8988T (cell line): Measurements from ENCODE around the gene NRF1.

Experiments used
- DNase-seq: peaks from one replicate; pipeline ENCODE4 v3.0.0; 2011

Gene NRF1

DNA sequence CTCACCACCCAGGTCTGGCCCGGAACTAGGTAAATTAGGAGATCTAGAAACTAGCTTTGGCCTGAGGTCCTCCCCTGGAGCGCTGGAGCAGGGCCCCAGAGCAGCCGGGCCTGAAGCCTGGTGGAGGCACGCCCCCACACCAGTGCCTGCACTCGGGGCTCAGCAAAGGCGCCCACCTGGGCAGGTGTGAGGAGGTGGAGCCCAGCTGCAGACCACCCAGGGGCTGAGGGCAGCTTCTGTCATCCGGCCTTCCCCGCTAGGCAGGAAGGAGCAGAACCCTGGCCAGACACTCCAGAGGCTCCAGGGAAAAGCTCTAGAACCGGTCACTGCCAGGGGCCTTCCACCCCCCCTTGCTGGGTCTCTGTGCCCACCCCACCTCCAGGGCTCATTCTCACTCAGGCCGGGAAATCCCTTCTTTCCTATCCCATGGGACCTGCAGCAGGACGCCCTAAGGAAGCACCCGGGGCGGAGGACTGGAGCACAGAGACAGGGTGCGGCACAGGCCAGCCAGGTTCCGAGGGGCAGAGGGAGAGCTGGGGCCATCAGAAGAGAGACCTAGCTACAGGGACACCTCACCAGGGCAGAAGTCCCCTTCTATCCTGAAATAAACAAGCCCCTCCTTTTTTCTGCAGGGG, 161.2 kb downstream of the NRF1 start:
- DNase-seq = no peak

DNA sequence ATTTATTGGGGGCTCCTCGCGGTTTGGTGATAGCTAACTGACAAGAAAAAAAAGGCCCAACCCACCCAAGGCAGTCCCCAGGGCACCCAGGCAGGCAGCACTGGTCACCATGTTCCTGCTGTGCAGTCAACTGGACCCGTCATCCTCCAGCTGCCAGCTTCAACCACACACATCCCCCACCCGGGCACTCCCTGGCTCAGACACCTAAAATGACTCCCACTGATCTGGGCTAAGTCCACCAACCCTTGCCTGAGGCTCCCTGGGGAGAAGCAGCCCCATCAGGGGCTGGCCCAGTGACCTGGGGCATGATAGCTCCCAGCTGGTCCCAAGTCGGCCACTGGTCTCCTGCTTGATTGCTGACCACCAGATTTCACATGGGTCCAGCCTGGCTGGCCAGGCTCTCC, 161.8 kb downstream of the NRF1 start:
- DNase-seq = no peak

DNA sequence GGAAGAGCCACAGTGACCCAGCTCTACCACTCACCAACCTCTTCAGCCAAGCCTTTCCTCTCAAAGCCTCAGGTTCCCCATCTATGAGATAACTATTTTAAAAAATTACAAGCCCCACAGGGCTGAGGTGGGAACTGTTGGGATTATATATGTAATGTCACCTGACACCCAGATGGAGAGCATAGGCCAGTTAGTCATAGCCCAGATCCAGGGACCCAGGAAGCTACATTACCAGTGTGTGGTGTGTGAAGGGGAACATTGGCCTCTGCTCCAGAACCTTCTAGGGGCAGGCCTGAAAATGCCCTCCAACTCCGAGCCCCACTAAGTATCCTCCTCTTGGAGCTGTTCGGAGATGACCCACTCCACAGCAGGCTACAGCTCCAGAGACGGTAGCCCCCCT, 162.4 kb downstream of the NRF1 start:
- no peak for DNase-seq

DNA sequence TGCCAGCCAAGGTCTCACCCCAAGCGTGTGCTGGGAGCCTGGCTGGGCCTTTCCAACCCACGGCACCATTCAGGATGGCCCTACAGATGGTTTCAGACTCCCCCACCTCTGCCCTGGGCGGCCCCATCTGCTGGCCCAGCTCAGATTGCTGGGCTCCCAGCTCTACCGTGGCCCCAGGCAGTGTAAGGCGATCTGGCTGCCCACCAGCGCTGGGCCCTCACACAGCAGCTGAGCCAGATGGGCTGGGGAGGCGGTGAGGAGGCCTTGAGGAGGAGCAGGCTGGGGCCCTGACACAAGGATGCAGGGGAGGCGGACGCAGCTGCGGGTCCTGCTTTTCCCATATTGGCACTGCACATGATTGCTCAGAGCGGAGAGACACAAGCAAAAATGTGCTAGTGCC, 162.8 kb downstream of the NRF1 start:
- DNase-seq = no peak

DNA sequence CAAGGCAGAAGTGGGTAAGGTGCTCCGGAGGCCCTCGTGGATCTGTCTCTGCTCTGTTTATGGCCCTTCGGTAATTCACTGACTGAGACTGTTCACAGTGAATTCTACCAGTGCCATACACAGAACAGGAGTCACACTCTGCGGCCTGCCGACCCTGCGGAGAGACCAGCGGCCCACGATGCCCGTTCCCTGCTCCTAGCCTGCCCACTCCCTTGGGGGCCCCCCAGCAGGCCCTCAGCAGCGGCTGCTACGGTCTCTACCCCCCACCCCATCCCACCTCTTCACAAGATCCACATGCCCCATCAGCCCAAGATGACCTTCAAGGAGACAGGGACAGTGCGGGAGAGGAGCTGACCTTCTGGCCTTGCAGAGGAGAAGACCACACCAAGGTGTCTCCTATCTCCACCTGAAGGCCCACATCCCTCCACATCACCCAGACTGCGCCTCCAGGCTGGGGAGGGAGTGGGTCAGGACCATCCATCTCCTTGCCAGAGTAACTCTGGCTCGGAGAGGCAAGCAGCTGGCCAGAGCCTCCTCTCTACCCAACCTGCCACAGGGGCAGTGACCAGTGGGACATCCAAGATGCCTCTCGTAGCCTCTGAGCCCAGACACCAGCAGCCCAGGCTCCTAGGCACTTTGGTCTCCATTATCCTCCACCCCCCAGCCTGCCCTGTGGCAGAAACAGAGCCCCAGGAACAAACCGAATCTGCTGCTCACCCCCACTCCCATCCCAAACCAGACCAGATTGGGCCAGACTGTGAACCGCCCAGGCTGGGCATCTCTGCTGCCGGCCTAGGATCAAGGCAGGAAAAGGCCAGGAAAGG, 163.6 kb downstream of the NRF1 start:
- no peak for DNase-seq

DNA sequence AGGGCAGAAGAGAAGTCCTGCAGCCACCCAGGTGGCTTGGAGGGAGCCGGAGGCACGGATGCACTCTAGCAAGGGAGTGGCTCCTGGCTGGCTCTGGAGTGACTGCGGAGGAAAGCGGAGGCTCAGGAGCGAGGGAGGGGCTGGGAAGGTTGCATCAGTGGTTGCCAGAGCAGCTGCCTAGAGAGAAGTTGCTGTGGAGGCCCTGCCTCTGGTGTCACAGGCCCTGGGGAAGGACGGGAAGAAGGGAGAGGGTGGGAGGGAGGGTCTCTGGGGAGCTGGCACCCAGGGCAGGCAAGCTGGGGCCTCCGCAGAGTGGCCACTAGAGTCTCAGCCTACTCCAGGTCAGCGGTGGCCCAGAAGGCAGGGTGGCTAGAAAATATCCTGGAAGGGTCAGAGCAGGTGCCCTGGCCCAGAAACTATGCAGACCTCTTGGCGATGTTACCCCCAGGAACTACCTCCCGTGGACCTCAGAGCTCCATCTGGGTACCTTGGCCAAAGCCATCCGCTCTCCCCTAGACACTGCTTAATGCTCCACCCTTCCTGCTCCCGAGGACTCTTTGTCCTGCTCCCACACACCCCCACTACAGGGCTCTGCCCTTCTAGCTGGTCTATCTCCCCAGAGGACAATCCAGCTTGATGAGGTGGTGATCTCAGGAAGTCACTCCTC, 164.3 kb downstream of the NRF1 start:
- no peak for DNase-seq

DNA sequence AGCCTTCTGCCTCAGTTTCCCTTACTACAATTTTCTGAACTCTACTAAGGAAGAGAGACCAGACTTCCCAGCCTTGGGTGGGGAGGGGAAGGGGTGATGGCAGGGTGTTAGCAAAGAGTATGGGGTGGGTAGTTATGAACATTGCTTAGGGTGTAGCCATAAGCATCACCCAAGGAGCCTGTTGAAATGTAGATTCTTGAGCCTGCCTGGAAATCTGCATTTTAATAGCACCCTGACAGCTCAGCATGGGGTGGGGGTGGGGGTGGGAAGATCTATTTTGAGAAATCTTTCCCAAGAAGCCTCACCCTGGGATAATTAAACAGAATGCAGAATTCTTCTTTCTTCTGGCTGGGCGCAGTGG, 164.8 kb downstream of the NRF1 start:
- DNase-seq = no peak

DNA sequence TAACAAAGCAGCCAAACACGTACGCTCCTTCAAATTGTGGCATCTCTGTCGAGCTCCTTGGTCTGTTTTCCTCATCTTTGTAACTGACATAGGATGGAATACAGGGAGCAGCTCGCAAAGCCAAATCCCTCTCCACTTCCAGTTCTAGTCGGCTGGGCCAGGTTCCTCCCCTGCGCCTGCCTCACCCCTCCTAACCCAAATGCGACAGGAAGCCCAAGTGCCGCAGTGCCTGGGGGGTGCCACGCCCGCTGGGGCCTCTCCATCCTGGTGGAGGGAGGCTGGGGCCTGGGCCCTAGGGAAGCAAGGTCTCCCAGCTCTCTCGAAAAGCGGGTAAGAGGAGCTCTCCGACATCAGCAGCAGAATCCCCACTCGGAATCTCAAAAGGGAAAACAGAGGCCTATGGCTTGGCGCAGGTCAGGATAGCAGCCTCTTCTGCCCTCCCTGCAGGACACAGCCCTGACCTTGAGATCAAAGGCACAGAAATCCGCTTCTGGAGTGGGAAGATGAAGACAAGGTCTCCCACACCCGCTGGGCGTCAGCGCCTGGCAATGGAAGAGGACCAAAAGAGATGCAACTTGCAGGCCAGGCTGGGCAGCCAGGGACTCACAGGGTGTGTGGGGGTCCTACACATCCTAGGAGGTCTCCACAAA, 165.8 kb downstream of the NRF1 start:
- DNase-seq = no peak

DNA sequence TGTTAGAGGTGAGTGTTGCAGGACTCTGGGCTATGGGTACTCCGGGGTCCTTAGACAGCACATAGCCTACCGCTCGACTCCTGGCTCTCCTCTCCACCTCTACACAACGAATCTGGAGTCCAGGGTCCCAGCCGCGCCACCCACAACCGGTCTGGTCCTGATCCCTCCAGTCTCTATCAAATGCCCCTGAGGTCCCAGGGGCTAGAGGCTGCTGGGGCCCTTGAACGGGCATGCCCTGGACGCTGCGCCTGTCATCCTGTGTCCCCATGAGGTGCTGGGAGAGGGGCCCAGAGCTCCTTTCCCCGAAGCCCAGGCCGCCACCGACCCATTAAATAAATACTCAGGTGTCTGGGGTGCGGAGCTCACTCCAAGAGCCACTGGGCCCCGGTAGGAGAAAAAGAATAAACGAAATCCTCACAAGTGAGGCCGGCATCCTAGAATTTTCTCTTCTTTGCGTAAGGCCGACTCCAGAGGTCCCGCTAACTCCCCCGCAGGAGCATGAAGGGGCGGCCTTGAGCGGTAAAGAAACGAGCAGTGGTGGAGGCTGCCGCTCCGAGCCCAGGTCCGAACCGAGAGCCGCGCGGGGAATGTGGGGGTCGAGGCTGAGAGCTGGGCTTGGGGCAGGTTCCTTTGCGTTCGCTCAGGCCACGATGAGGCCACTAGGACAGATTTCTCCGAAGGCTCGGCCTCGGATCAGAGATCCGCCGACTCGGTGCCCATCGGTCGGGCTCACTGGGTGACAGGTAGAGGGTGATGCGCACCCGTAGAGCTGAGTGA, 166.7 kb downstream of the NRF1 start:
- no peak for DNase-seq

DNA sequence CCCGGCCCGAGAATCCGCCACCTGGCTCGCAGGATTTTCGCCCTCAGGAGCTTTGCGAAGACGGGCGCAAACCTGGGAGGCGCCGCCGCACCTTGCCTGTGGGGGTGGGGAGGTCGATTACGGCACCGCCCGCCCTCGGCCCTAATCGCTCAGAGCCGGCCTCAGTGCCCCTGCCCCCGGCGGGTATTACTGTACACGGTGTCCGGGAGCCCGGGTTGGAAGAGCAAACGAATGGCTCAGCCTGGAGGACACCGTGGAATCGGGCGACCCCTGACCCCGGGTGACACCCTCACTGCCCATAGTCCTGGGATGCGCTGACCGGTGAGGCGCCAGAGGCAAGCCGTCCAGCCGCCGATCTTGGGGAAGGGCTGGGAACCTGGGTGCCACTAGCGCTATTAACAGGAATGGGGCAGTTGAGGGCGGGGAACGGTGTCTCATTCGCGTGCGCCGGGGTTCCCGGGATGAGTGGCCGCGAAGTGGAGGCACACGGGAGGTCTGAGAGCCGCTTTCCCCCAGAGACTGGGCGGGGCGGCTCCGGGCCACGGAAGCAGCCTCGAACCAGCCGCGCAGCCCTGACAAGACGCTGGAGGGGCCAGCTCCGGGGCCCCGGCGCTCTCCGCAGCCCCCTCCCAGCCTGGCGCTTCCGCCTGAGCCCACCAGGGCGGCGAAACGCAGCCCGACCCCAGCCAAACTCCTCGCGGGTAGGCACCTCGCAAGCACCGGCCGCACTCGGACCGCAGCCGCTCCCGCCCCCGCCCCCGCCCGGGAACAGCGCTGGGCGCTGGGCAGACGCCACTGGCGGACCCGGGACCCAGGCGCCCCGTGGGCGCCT, 167.5 kb downstream of the NRF1 start:
- peak; percentile 66 for DNase-seq

DNA sequence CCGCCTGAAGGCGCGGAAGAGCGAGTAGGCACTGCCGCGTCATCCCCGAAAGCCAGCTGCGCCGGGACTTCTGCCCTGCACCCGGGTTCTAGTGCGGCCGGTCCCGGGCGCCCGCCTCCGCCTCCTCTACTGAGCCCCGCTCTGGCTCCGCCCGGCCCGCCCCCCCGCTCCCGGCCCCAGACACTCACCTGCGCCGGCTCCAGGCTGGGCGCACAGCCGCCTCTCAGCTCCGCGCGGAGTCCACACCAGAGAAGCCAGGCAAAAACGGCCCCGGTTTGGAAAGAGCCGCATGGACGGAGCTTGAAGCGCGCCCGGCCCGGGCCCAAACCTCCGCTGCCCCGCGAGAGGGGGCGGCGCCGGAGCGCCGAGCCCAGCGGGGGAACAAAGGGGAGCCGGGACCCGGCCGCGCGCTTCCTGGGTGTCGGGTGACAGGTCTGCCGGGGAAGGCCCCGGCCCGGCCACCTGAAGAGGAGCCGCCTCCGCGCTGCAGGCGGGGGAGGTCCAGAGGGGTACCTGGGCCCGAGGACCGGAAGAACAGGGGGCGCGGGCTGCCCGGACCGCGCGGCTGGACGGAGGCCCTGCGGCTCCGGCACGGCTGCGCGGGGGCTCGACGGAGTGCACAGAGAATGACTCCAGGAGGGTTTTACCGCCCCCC, 168.2 kb downstream of the NRF1 start:
- peak; percentile 92 for DNase-seq

DNA sequence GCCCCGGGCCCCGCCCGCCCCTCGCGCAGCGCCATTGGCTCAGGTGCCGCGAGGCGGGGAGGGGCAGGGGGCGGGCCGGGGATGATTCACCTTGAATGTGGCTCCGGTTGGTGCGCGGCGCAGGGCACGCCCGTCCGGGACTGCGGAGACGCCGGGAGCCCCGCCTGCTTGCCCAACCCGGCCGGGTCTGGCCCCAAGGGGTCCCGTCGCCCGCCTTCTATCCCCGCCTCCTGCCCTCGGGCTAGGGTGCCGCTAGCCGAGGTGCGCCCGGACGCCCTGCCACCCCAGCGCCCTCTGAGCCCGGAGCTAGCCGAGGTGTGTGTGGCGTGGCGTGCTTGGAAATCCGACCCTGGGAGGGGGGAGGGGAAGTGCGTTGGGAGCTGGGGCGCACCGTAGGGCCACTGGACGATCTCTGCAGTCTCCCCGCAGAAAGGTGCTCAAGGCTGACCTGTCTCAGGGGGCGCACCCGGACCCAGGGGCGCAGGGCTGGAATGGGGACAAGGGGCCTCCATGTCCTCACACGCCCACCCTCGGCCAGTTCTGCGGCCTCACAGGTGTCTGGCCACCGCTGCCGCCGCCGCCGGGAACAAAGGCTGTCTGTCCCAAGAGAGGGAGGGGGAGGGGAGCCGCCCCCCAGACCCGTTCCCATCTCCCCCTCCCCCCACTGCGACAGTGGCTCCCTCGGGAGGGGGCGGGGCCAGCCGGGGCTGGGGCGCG, 168.9 kb downstream of the NRF1 start:
- peak; percentile 99 for DNase-seq

DNA sequence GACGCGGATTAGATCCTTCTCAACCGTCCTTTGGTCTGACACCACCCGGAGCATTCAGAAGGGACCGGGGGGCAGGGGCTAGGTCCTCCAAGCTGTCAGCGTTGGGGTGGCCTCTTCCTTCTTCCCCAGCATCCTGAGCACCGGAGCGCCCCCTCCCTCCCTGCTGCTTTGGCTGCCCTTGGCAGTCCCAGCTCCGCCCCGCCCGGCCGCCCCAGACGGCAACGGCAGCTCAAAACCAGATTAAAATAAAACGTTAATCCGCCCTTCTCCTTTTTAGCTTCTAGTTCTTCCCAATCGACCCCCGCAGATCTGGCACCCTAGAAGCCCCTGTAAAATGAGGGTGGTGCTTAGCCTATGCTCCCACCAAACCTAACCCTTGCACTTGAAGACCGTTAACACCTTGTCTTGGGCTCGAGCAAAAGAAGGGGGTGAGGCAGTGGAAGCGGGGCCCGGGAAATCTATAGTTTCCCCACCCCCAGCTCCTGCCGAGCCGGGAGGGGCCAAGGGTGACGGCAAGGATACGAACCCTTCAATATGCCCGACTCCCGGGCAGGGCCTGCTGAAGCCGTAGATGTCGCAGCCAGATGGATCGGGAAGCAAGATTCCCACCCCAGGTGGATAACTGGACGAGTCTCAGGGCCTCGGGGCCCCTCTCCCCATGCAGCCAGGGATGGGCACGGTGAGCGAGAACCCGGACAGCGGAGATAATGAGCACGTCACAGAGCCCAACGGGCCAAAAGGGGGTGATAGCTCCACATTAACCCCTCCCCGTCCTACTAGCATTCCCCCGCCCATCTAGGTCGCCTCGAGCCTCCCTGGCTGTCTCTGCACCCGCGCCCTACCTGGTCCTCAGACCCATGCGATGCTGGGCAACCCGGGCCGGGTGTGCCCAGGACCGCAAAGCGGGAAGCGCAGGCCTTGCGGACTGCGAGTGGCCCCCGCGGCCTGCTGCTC, 169.7 kb downstream of the NRF1 start:
- DNase-seq = peak; percentile 66

DNA sequence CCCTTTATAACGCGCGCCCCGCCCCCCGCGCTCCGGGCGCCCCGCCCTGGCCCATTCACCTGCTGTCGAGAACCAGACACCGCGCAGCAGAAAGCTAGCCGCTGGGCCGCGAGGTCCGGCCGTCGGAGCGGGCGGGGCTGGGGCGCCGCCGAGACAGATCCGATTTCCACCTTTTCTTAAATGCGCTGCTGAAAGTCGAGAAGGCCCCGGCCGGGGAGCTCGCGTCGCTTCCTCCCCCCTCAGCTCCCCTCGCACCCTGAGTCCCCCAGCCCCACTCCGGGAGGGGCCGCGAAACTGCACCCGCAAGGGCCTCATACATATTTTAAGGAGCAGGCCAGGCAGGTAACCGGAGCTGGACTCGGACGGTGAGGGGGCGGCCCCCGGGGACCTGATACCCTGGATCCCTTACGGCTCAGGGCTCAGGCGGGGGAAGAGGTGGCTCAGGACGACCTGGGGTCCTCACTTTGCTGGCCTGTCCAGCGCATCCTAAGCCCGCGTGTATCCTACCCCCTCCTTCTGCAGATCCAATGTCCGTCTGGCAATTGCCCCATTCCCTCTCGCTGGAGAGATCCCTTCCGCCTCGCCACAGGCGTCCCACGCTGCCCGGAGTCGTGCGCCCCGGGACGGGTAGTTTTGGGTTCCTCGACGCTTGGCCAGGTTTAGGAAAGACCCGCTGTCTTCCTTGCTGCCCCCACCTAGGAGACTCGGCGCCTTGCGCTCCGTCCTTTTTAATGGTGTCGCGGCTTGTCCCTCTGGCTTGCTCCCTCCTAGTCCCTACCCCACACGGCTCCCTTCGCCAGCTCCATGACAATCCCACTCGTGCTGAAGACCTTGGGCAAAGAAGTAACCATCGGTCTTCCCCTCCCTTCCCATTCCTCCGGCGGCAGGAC, 170.7 kb downstream of the NRF1 start:
- no peak for DNase-seq

DNA sequence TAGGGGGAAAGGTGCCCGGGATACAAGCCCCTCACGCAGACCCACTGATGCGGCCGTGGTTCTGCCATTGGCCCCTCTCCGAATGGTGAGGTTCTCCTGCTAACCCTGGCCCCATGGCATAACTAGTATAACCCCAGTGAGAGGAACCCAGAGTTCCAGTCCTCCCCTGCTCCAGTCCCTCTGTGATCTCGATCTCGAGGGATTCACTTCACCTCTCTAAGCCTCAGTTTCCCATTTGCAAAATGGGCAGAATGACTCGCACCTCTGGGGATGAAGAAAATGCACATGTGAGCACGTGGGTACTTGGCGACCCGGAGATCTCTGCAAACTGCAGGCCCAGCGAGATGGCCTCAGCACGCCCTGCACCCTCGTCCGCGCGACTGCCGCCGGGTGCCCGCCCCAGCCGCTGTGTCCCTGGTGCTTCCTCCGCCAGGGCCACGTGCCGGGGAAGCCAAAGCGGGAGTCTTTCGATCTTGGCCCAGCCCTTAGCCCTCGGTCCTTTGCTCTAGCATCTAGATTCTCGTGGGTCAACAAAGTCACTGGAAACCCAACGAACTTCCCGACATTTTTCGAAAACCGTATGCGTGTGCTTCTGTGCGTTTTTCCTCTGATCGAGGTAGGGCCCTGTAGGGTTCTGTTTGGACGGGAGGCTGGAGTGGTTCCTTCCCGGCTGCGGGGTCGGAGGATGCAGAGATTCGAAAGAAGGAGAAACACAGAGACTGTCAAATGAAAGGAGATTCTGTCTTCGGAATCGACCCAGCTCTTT, 171.5 kb downstream of the NRF1 start:
- DNase-seq = no peak

DNA sequence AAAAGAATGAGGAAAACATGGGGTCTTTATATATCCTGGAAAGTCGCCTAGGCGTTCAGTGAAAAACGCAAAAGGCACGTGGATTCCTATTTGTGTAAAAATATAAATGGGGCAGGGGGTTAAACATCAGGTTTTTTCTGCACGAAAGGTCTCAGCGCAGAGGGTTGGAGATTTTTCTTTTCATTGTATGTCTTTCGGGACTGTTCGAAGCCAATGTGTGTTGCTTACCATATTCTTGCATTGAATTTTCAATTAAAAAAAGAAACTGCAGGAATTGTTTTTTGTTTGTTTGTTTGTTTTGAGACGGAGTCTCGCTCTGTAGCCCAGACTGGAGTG, 172.0 kb downstream of the NRF1 start:
- DNase-seq = no peak

DNA sequence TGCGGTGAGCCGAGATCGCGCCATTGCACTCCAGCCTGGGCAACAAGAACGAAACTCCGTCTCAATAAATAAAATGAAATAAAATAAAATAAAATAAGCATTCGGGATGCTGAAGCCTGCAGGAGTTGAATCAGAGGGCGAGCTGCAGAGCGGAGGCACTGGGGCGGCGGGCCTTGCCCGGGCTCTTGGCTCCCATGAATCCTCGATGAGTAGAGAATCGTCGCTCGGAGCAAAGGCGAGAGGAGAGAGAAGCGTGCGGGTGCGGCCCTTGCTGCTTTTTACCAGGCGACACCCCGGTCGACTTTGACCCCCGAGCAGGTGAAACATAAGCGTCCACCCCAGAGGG, 172.9 kb downstream of the NRF1 start:
- no peak for DNase-seq
